ENCODE results near the gene GPC3.
"Not testable (repeated sequence)": the region's sequence is repeated elsewhere in the genome, so short reads cannot be mapped to it uniquely, and the experiment has no call there.

GPC3 gene

GRCh38 chrX:133994576-133994975 is 9.2 kb upstream of the GPC3 start:
- no peak for DNase-seq

- no peak for DNase-seq
Measured at GRCh38 chrX:133992882-133993281, 7.5 kb upstream of the GPC3 start.

GRCh38 chrX:133991814-133992213 is 6.4 kb upstream of the GPC3 start:
- no peak for DNase-seq

GRCh38 chrX:133991057-133991456 is 5.7 kb upstream of the GPC3 start:
- not testable (repeated sequence) for DNase-seq

GRCh38 chrX:133989993-133990392 is 4.6 kb upstream of the GPC3 start:
- DNase-seq, result no peak

GRCh38 chrX:133989490-133989889 is 4.1 kb upstream of the GPC3 start:
- DNase-seq, result no peak

- DNase-seq, result no peak
Measured at GRCh38 chrX:133988010-133988409, 2.6 kb upstream of the GPC3 start.

- DNase-seq, result no peak
Measured at GRCh38 chrX:133987188-133987587, 1.8 kb upstream of the GPC3 start.

GRCh38 chrX:133985967-133986683 is 731 bp upstream of the GPC3 start:
- DNase-seq, result no peak

- DNase-seq, result no peak
Measured at GRCh38 chrX:133984857-133985163, 584 bp downstream of the GPC3 start.

GRCh38 chrX:133983974-133984845 is 1.2 kb downstream of the GPC3 start:
- DNase-seq, result no peak

GRCh38 chrX:133983256-133983973 is 2.0 kb downstream of the GPC3 start:
- no peak for DNase-seq

GRCh38 chrX:133981924-133982323 is 3.5 kb downstream of the GPC3 start:
- no peak for DNase-seq

GRCh38 chrX:133980832-133981588 is 4.4 kb downstream of the GPC3 start:
- no peak for DNase-seq

- no peak for DNase-seq
Measured at GRCh38 chrX:133980406-133980805, 5.0 kb downstream of the GPC3 start.

- DNase-seq, result no peak
Measured at GRCh38 chrX:133979641-133980230, 5.7 kb downstream of the GPC3 start.

GRCh38 chrX:133973704-133974103 is 11.7 kb downstream of the GPC3 start:
- DNase-seq, result no peak

GRCh38 chrX:133972916-133973315 is 12.5 kb downstream of the GPC3 start:
- no peak for DNase-seq

- no peak for DNase-seq
Measured at GRCh38 chrX:133971586-133971985, 13.8 kb downstream of the GPC3 start.

GRCh38 chrX:133970076-133970475 is 15.3 kb downstream of the GPC3 start:
- DNase-seq, result no peak

GRCh38 chrX:133969191-133969590 is 16.2 kb downstream of the GPC3 start:
- DNase-seq, result no peak

GRCh38 chrX:133968109-133968508 is 17.3 kb downstream of the GPC3 start:
- no peak for DNase-seq

GRCh38 chrX:133966199-133966598 is 19.2 kb downstream of the GPC3 start:
- no peak for DNase-seq

Data from CD4-positive, alpha-beta T cell treated with Interleukin-15 for 1 hour (primary cell).